CD4-positive, alpha-beta T cell treated with Interferon gamma for 1 hour (primary cell): ENCODE data around the gene PLGRKT.
"Not testable (repeated sequence)": the region's sequence is repeated elsewhere in the genome, so short reads cannot be mapped to it uniquely, and the experiment has no call there.

ENCODE experiments used
- DNase-seq: peaks from one replicate; pipeline ENCODE4 v3.0.0-alpha.2; 2020

Gene PLGRKT

DNA sequence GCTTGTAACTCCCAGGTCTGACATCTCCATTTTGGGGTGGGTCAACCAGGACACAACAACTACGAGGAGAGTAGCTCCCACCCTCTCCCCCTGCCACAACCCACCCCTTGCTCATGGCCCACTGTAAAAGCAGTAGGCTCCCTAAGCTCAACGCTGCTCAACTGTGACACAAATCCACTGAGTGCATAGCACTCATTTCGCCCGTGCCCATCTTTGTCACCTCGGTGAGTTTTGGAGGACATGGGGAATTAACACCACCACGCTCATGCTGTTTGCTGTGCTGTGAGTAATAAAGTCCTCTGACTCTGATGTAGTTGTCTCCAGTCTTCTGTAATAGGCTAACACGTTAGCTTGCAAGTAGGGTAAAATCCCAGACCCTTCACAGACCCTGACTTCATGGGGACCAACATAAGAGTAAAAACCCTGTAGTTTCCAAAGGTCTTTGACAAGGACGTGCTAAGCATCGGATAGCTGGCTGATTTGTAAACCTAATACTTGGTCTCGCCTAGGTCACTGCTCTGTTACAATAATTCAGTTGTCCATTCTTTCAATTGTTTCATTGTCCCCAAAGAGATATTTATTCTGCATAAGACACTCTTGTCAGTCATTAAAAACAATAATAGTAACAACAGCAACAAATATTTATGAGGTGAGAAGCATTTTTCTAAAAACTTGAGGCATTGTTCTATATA is 7.7 kb downstream of the PLGRKT start:
- no peak for DNase-seq

DNA sequence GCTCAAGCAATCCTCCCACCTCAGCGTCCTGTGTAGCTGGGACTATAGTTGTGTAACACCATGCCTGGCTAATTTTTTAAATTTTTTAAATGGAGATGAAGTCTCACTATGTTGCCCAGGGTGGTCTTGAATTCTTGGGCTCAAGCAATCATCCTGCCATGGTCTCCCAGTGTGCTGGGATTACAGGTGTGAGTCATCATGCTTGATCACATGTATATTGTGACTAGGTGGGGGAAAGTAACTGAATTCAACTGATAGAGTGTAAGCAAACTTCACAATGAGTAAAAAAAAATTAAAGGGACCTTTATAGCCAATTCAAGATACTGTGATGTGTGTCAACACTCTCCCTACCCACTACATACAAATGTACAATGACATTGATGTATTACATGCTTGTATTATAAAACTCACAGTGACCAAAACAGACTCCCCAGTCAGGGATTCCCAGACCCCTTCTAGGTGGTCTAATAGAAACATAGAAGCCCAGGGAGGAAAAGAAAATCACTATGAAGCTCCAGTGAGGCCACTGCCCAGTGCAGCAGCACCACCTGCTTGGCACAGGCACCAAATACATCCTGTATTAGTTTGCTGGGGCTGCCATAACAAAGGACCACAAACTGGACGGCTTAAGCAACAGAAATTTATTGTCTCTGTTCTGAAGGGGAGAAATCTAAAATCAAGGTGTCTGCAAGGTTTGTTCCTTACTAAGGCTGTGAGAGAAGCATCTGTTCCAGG is 8.8 kb downstream of the PLGRKT start:
- no peak for DNase-seq

DNA sequence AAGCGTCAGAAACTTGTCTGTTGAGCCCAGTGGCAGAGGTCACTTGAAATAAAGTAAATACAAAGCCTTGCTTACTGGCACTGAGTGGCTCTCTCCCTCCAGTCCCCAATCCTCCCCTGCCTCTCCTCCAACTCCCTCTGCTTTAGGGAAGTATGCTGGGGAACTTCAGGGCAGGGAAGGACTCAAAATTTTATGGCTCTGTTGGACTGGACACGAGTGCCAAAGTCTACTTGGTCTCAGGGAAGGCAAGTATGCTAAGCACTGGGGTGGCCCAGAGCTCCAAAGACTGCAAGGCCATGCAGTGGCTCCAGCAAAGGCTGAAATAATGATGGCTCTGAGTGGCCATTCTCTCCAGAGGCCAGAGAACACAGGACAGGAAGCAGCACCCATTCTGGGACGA is 9.6 kb downstream of the PLGRKT start:
- DNase-seq = no peak

DNA sequence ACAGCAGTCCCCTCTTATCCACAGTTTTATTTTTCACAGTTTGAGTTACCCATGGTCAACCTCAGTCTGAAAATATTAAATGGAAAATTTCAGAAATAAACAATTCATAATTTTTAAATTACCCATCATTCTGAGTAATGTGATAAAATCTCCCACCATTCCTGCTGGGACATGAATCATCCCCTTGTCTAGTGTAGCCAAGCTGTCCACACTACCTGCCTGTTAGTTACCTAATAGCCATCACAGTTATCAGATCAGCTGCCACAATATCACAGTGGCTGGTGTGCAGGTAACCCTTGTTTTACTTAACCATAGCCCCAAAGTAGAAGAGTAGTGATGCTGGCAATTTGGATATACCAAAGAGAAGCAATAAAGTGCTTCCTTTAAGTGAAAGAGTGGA is 10.7 kb downstream of the PLGRKT start:
- DNase-seq = no peak

DNA sequence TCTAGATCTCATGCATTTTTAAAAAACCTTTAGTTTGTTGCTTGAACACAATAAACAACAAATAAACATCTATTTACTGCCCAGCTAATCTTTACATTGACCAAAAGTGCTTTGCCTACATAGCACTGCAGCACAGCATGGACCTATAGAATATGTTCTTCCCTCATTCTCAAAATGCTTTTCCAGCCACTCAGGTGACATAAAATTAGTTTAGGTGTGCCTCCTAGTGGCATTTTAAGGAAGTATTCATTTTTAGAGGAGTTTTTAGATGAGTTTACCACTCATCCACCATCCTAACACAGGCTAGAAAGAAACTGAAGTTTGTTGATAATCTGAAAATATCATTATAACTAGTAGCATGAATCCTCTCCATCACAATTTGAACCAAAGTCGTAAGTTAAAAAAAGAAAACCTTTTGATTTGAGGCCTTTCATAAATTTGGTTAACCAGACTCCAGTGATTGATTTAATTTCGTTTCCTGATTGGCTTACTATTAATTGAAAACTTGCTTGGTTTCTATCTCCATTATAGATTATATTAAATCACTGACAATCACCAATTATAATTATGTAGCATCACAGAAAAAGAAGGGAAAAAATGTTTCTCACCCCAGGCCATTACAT is 12.6 kb downstream of the PLGRKT start:
- DNase-seq = no peak

DNA sequence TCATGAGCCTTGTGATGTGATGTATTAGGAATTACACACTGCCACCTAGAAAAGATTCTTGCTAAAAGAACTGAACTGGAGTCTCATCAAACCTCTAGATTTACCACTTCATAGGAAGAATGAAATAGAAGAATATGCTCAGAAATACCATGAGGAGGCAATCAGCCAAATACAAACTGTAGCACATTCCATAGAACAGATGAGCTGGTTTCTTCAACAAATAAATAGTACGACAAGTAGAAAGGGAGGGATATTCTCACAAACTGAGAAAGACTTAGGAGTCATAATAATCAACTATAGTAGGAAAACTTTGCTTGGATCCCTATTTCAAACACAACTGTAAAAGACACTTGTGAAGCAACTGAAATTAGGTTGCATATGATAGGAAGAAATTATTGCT is 15.4 kb downstream of the PLGRKT start:
- no peak for DNase-seq

DNA sequence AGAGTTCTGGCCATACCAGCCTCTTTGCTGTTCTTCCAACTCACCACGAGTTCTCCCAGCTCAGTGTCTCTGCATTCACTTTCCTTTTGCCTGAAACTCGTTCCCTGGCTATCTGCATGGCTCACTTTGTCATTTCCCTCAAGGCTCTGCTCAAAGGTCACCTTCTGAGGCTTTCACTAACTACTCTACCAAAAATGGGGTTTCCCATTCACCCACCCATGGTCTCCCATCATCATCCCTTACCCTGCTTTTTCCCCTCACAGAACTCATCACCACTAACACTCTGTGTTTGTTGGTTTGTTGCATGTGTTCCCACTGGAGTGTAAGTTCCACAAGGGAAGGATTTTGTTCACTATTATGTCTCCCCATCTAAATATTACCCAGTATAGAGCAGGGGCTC is 16.6 kb downstream of the PLGRKT start:
- no peak for DNase-seq

DNA sequence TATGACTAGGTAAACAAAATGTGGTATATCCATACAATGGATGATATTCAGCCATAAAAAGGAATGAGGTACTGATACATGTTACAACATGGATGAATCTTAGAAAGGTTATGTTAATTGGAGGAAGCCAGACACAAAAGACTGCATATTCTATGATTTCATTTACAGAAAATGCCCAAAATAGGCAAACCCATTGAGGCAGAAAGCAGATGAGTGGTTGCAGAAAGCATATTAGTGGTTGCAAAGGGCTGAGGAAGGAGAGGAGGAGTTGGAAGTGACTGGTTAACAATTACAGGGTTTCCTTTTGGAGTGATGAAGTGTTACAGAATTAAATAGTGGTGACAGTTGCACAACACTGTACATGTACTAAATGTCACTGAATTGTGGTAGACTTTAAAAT is 17.7 kb downstream of the PLGRKT start:
- no peak for DNase-seq

DNA sequence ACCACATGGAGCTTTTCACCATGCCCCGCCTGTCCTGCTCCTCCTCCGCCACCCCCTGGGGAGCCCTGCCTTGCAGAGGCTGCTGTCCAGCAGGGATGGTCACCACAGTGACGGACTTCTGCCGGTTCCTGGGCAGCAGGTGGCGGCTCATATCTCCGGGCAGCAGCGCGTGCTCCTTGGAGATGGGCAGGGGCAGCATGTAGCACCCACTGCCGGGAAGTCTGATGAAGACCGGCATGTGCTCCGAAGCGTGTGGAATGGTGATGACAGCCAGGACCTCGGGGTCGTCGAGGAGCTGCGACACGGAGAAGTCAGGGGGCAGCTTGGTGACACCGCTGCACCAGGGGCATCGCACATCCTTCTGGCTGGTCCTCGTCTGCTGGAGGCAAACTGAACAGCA is 19.2 kb downstream of the PLGRKT start:
- no peak for DNase-seq

DNA sequence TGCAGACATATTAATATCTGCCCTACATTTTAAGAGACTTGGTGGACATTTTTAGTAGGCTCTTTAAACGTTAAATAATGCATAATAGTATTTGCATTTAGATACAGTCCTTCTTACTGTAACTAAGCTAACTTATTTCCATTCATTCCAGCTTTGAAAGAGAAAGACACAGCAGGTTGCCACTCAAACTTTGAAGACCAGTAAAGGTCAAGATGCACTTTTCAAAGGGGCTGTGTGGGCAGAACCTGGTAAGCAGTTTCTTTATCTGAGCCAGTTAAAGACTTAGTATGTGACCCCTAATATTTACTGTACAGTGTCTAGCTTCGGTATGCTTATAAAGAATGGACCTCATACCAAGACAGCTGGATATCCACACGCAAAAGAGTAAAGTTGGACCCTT is 20.8 kb downstream of the PLGRKT start:
- no peak for DNase-seq

DNA sequence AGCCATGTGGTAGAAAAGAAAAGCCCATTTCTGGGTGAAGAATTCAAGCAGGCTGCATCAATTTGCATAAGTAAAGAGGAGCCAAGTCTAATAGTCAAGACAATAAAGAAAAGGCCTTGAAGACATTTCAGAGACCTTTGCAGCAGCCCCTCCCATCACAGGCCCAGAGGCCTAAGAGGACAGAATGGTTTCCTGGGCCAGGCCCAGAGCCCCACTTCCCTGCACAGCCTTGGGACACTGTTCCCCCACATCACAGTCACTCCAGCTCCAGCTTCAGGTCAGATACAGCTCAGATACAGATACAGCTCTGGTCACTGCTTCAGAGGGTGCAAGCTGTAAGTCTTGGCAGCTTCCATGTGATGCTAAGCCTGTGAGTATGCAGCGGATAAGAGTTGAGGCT is 29.1 kb downstream of the PLGRKT start:
- DNase-seq = no peak

DNA sequence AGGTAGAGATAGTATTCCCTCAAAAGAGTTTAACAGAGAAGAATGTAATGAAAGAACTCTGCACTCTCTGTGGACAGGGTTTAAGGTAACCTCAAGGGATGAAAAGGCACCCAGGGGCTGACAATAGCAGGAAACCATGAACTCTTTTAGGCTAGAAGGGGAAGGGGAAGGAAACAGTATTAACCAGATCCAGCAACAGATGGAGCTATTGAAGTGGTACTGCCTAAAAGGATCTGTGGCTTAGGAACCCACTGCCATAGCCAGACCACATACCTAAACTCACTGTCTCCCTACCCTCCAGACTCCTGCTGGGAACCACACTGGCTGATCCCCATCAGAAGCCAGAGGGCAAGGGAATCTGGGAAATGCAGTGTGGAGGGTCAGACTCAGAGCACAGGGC is 35.5 kb downstream of the PLGRKT start:
- DNase-seq = no peak

DNA sequence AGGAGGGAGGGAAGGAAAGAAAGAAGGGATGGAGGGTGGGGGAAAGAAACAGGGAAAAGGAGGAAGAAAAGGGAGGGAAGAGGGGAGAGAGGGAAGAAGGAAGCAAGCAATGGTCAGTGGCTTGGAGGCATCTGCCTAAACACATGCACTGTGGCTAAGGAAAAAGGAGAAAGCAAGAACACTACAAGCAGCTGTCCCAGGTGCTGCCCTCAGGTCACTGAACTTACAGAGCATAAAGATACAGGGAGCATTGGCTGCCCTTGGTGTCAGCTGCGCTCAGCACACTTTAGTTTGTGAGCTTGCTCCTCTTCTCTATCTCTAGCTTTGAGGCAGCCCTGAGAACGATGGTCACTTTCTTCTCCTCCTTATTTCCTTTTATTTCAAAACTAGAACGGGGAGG is 40.2 kb downstream of the PLGRKT start:
- not testable (repeated sequence) for DNase-seq

DNA sequence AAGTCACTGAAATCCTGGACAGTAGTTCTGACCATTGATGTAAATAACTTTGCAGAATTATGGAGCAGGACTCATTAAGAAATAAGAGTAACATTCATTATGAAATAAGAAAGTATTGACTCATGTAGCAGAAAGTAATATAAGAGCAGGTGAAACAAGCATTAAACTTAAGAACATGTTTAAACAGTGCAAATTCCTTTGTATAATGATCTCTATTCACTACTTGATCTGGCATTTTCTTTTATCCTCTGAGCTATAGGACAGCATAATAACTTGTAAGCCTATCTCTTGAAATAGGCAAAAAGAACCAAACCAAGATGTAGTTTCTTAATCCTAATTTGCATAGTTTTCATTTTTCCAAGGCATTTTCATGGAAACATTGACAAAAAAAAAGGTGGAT is 42.3 kb downstream of the PLGRKT start:
- DNase-seq = no peak

DNA sequence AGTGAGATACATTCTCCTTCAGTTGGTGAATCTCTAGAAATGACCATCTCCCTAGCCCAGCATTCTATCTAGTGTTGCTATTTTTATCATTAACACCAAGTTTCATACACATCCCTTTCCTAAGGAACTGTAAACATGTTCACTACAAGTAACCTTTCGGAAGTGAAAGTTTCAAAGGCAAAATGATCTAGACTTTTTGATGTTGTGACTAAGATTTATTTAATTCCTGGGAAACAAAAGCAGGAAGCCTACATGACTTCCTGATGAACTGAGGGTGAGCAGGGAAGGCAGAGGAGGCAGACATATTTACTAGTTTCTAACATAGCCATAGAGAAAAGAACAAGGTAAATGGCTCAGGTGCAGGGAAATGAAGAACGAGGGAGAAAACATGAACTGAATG is 43.7 kb downstream of the PLGRKT start:
- DNase-seq = not testable (repeated sequence)

DNA sequence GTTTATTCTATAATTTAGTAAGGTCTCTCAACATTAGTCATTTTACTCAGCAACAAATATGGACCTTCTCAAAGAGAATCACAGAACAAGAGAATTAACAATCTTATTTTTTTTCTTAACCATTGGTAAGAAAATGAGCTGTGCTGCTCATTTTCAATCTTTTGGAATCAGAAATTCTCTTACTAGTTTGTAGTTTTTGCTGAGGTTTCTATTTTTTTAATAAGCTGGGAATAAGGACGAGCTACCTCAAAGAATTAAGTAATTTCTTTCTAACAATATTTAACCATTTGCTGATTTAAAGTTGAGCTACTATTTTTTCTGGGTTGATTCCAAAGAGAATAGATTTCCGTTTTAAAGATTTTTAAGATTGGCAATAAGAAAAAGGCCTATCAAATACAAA is 44.2 kb downstream of the PLGRKT start:
- DNase-seq = no peak

DNA sequence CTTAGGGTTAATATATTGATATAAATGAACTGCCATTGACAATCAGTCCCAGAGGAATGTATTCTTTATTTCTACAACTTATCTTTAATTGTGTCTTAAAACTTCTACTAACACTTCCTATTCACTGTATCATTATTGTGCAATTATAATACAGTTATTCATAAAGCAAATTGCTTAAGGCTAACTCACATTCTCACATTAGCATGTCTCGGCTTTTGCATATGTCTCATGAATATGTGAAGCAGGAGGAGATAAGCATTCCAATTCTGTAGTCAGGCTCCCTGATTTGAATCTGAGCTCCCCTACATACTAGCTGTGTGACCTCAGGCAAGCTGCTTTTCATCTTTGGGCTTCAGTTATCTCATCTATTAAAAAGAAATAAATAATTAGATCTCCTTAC is 45.4 kb downstream of the PLGRKT start:
- no peak for DNase-seq

DNA sequence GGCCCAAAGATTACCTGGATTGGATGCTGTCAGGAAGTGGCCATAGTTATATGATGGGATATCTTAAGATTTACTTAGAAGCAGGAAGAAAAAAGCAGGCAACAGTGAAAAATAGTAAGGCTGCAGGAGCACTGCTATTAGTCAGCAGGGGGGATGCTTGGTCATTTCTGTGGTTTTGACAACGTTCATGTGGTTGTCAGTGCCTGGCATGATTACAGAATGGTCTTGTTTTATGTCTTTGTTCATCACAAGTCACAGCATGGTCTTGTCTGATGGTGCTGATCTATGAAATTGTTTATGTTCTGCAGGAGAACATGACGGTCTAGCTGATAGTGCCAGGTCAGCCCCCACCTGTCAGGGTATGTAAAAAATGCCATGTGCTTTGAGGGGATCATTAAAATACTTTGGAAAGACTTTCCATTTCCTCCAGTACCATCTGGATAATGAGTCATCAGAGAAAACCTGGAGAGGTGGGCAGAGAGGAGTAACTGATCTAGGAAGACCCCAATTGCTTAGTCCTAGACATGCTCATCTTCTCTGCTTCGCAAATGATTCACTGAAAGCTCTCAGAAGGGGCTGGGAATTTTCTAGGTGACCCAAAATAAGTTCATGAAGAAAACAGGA is 48.5 kb downstream of the PLGRKT start:
- DNase-seq = no peak

DNA sequence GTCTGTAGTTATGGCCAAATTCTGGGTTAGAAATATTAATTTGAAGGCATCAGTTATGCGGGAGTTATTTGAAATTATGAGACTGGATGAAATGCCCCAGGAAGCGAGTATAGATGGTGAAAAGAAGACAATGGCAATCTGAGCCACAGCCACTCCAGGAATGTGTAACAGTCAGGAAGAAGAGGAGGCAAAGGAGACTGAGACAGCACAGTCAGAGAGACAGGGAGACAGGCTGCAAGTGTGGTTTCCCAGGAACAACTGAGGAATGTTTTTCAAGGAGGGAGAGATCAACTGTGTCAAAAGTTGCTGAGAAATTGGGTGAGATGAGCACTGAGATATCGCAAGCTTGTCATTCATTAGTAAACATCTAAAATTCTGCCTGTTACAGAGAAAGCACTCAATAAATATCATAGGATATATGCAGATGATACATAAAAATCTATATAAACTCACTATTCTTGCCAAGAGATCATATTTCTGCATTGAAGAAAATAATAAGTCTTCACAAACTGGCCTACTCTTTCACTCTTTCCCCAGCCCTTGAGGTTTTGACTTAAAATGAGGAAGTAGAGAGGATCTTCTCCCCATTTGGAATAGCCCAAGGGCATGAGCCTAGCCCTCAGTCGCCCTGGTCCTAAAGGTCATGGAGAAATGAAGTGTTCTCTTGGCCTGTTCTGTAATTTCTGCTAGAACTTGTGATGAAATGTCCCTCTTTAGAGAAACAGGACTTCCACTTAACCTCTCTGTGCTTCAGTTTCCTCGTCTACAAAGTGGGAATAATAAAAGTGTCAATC is 49.5 kb downstream of the PLGRKT start:
- DNase-seq = no peak

DNA sequence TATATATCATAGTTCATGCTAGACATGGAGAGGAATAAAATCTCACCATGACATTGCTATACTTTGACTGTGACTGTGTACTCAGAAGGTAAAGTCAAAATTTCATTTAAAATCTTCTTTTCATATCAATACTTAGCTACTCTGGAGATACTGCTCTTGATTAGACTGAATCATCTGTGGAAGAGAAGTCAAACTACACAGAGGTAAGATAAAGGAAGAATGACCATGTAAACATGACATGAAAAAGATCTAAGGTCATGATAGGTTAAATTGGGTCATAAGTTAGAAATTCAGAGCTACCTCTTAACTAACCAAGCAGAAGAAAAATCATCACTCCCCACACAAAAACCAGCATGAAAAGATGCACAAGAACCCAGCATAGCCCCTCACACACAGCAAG is 53.3 kb downstream of the PLGRKT start:
- DNase-seq = no peak

DNA sequence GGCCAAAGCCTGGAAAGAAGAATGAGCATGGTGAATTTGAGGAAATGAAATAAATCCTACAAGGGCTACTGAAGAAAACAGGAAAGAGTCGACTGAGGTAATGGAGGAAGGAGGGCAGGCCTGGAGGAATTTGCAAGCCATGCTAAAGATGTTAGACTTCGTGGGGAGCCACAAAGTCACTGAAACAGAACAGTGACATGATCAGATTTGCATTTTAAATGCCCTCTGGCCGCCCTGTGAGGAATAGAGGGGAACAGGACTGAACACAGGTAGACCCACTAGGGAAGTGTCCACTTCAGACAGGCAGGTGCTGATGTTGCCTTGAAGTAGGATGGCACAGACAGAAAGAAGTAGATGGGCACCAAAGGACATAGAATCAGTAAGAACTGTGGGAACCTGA is 55.2 kb downstream of the PLGRKT start:
- no peak for DNase-seq

DNA sequence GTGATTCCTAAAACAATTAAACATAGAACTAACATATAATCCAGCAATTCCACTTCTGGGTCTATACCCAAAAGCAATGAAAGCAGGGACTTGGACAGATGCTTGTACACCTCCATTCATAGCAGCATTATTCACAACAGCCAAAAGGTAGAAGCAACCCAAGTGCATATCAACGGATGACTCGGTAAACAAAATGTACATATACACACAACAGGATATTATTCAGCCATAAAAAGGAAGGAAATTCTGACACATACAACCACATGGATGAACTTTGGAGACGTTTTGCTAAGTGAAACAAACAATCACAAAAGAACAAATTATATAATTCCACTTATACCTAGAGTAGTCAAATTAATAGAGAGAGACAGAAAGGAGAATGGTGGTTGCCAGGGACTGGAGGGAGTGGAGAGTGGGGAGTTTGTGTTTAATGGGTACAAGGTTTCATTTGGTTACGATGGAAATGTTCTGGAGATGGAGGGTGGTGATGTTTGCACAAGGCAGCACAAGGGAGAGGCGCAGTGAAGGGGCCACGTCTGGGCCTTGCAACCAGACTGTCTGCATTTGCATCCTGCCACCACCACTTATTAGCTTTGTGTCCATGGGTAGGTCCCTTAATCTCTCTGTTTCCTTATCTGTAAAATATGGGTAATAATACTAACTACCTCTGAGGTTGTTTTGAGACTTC is 61.8 kb downstream of the PLGRKT start:
- DNase-seq = no peak

DNA sequence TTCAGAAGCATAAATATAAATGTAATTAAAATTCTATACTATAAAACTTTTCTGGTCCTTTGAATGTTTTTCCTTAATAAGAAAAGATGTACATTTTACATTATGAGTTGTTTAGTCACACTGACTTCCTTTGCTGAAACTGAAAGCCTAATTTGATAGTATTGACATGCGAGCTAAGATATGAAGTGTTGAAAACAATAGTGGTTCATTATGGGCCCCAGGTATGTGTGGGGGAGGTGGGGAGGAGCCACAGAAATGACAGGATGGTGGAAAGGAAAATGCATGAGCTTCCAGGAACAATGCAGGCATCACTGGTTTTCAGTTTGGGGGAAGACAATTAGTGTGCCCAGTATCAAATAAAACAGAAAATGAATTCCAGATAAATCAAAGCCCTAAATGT is 62.6 kb downstream of the PLGRKT start:
- no peak for DNase-seq
